K562 (cell line): Measurements from ENCODE around the gene LITAF. TPM values are rescaled to one million over a fixed set of nuclear protein-coding genes. Genes with fewer than 3 reads are reported as not detected.
A peak's percentile ranks its signal among the peaks of the same experiment; 100 is the strongest.

Source experiments
- ATF1 ChIP-seq, 2 experiments: fragments of 450-650 bp in 1 of 2; IDR thresholded peaks; 2 replicates each; pipeline ENCODE4 v1.6.1; 2016; ENCODE audit warnings: missing compliant biosample characterization in 1 of 2, missing genetic modification characterization in 1 of 2
- CBX2 ChIP-seq: fragments of 200-600 bp; sonication (generic); IDR thresholded peaks from one replicate; pipeline ENCODE4 v1.6.1; 2012; ENCODE audit warnings: mild to moderate bottlenecking, low read length, inconsistent platforms; ENCODE audit not compliant: insufficient read depth, poor library complexity, severe bottlenecking
- MEF2A ChIP-seq: IDR thresholded peaks from 2 replicates; pipeline ENCODE4 v1.6.1; 2011; ENCODE audit warnings: low read depth, mild to moderate bottlenecking, low read length, moderate library complexity; ENCODE audit not compliant: control insufficient read depth
- NR4A1 ChIP-seq, 2 experiments: fragments of 250-450 bp in 1 of 2; fragments of 450-650 bp in 1 of 2; sonication (Bioruptor Pico) in 1 of 2; IDR thresholded peaks; 2 replicates each; pipeline versions ENCODE4 v1.4.0 to v1.6.1; 2016 to 2020; ENCODE audit warnings: mild to moderate bottlenecking in 2 of 2, missing compliant biosample characterization in 1 of 2, missing genetic modification characterization in 1 of 2, moderate library complexity in 1 of 2
- RBBP5 ChIP-seq: fragments of 200-600 bp; sonication (generic); IDR thresholded peaks from 2 replicates; pipeline ENCODE4 v1.6.1; 2012; ENCODE audit warnings: borderline replicate concordance, mild to moderate bottlenecking, low read length, control low read depth, inconsistent platforms; ENCODE audit not compliant: insufficient read depth, poor library complexity, severe bottlenecking
- RNF219 ChIP-seq: fragments of 250-450 bp; sonication (Bioruptor Pico); IDR thresholded peaks from 2 replicates; pipeline ENCODE4 v1.5.0; 2022; ENCODE audit warnings: mild to moderate bottlenecking
- TAF1 ChIP-seq: IDR thresholded peaks from 2 replicates; pipeline ENCODE4 v1.6.1; 2011; ENCODE audit warnings: mild to moderate bottlenecking, low read length, moderate library complexity; ENCODE audit not compliant: insufficient read depth, control insufficient read depth, severe bottlenecking; ENCODE audit errors: extremely low read depth
- YBX1 ChIP-seq: fragments of 450-650 bp; IDR thresholded peaks from 2 replicates; pipeline ENCODE4 v1.7.1; 2016; ENCODE audit warnings: mild to moderate bottlenecking
- ZNF398 ChIP-seq: fragments of 250-450 bp; sonication (Bioruptor Pico); IDR thresholded peaks from 2 replicates; pipeline ENCODE4 v1.8.0; 2021; ENCODE audit warnings: moderate library complexity, mild to moderate bottlenecking, inconsistent platforms
- ZNF57 ChIP-seq: fragments of 450-650 bp; formaldehyde crosslinking; IDR thresholded peaks from 2 replicates; pipeline ENCODE4 v1.4.0; 2020; ENCODE audit warnings: mild to moderate bottlenecking, moderate library complexity
- polyA plus RNA-seq, 8 experiments: library from polyadenylated mRNA; depleted of rRNA in 4 of 8; stranded (reverse) in 5 of 8; unstranded in 3 of 8; fragments of >200 nt; fragmentation: Nextera tagmentation in 2 of 8; fragmentation: Illumina TruSeq in 1 of 8; extraction: Ambion mirVana in 2 of 8; extraction: Trizol in 1 of 8; gene quantifications; 2 replicates each; pipeline versions ENCODE4 v1.2.1 to v1.2.3, GENCODE V29; 2011 to 2014; ENCODE audit warnings: inconsistent platforms in 1 of 8, missing spikeins in 1 of 8
- total RNA-seq, 7 experiments: library from RNA; depleted of rRNA in 6 of 7; stranded (reverse); fragments of >200 nt in 6 of 7; fragmentation: Illumina TruSeq in 2 of 7; extraction: Trizol in 2 of 7; gene quantifications; 2 replicates each; pipeline versions ENCODE4 v1.2.1 to v1.2.3, GENCODE V29; 2011 to 2021; ENCODE audit warnings: low replicate concordance in 1 of 7
- TF ChIP-seq, protein P1 (sequence below): sonication (generic); formaldehyde crosslinking; IDR thresholded peaks from 2 replicates; pipeline ENCODE4 v1.4.0; 2020; ENCODE audit warnings: mild to moderate bottlenecking, missing genetic modification reagents
- TF ChIP-seq, protein P2 (sequence below): IDR thresholded peaks from 2 replicates; pipeline ENCODE4 v1.6.1; 2014; ENCODE audit warnings: antibody characterized with exemption
- TF ChIP-seq, protein P3 (sequence below): fragments of 450-650 bp; IDR thresholded peaks from 2 replicates; pipeline ENCODE4 v1.6.1; 2017; ENCODE audit warnings: antibody characterized with exemption, mild to moderate bottlenecking

The LITAF gene
- total and polyA plus RNA-seq, 9 of the 15 experiments (the other 6 are each of a cell fraction or from before 2014, with no cell fraction given) = 4.1 to 17.8 (median 11.9) TPM

GRCh38 chr16:11572301-11572995, 14.3 kb downstream of the LITAF start (continued):
- TF ChIP-seq, protein P1, sequence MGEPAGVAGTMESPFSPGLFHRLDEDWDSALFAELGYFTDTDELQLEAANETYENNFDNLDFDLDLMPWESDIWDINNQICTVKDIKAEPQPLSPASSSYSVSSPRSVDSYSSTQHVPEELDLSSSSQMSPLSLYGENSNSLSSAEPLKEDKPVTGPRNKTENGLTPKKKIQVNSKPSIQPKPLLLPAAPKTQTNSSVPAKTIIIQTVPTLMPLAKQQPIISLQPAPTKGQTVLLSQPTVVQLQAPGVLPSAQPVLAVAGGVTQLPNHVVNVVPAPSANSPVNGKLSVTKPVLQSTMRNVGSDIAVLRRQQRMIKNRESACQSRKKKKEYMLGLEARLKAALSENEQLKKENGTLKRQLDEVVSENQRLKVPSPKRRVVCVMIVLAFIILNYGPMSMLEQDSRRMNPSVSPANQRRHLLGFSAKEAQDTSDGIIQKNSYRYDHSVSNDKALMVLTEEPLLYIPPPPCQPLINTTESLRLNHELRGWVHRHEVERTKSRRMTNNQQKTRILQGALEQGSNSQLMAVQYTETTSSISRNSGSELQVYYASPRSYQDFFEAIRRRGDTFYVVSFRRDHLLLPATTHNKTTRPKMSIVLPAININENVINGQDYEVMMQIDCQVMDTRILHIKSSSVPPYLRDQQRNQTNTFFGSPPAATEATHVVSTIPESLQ (CRISPR knock-in tag) = no peak
- TF ChIP-seq TAF1 (no peak), MEF2A (no peak), NR4A1 (CRISPR knock-in tag; IDR thresholded peaks at IDR 0.05) (no peak), NR4A1 (tag; IDR thresholded peaks at IDR 0.05) (no peak), ZNF57 (no peak), RNF219 (CRISPR knock-in tag) (no peak), ZNF398 (CRISPR knock-in tag) (no peak), ATF1 (CRISPR knock-in tag; IDR thresholded peaks at IDR 0.05) (no peak), ATF1 (tag; IDR thresholded peaks at IDR 0.05) (peak; percentile 64), YBX1 (no peak), CBX2 (no peak), RBBP5 (no peak)
- TF ChIP-seq, protein P2, sequence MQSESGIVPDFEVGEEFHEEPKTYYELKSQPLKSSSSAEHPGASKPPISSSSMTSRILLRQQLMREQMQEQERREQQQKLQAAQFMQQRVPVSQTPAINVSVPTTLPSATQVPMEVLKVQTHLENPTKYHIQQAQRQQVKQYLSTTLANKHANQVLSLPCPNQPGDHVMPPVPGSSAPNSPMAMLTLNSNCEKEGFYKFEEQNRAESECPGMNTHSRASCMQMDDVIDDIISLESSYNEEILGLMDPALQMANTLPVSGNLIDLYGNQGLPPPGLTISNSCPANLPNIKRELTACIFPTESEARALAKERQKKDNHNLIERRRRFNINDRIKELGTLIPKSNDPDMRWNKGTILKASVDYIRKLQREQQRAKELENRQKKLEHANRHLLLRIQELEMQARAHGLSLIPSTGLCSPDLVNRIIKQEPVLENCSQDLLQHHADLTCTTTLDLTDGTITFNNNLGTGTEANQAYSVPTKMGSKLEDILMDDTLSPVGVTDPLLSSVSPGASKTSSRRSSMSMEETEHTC = no peak
- TF ChIP-seq, protein P3, sequence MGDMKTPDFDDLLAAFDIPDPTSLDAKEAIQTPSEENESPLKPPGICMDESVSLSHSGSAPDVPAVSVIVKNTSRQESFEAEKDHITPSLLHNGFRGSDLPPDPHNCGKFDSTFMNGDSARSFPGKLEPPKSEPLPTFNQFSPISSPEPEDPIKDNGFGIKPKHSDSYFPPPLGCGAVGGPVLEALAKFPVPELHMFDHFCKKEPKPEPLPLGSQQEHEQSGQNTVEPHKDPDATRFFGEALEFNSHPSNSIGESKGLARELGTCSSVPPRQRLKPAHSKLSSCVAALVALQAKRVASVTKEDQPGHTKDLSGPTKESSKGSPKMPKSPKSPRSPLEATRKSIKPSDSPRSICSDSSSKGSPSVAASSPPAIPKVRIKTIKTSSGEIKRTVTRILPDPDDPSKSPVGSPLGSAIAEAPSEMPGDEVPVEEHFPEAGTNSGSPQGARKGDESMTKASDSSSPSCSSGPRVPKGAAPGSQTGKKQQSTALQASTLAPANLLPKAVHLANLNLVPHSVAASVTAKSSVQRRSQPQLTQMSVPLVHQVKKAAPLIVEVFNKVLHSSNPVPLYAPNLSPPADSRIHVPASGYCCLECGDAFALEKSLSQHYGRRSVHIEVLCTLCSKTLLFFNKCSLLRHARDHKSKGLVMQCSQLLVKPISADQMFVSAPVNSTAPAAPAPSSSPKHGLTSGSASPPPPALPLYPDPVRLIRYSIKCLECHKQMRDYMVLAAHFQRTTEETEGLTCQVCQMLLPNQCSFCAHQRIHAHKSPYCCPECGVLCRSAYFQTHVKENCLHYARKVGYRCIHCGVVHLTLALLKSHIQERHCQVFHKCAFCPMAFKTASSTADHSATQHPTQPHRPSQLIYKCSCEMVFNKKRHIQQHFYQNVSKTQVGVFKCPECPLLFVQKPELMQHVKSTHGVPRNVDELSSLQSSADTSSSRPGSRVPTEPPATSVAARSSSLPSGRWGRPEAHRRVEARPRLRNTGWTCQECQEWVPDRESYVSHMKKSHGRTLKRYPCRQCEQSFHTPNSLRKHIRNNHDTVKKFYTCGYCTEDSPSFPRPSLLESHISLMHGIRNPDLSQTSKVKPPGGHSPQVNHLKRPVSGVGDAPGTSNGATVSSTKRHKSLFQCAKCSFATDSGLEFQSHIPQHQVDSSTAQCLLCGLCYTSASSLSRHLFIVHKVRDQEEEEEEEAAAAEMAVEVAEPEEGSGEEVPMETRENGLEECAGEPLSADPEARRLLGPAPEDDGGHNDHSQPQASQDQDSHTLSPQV = no peak
